ENCODE data around the gene SLCO4A1.

DNA sequence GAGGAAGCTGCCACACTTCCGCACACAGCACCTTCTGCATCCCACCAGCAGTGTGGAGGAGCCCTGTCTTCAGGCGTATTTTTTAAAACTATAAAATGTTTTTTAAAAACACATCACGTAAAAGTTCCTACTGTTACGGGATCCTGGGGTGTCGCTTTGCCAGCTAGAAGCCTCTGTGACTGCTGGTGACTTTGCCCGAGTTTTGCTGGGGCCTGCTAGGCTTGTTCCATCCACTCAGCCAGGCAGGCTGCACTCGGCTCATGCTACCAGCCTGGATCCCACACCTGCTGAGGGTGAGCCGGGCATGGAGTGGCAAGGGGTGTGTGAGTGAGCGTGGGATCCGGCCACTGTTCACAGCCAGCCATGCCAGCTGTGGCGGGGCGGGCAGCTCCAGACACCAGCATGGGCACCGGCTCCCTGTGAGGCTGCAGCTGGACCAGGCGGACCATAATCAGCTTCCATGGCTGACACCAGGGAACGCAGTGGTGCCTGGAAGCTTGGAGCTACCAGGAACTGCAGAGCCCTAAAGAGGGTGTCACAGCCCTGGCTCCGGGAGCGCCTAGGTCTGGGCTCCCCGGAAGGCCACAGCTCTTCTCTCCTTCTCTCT, 12.3 kb upstream of the SLCO4A1 start:
- no peak for TF ChIP-seq POLR2AphosphoS5 (IDR thresholded peaks at IDR 0.05; ENCODE audit: low read depth, low read length)
- TF ChIP-seq TAF1 (IDR thresholded peaks at IDR 0.05; ENCODE audit: borderline replicate concordance, insufficient read depth, low read length) = no peak
- TF ChIP-seq REST (IDR thresholded peaks at IDR 0.05; ENCODE audit: insufficient read depth in 1 of 2, low read depth in 2 of 2, low read length in 2 of 2) = no peak
- no peak for TF ChIP-seq SIN3A (IDR thresholded peaks at IDR 0.05; ENCODE audit: borderline replicate concordance, insufficient read depth, low read length)
- TF ChIP-seq FOXP2 (optimal IDR thresholded peaks at IDR 0.05; ENCODE audit: borderline replicate concordance, extremely low read depth, extremely low read length, insufficient read depth) = no peak
